MM.1S (cell line): ENCODE measurements around the gene PHF23.

Source experiments
- DNase-seq: peaks from one replicate; pipeline ENCODE4 v3.0.0-alpha.2; 2015
- H2AFZ ChIP-seq: fragments of 300-600 bp; sonication (generic); 2 replicates; pipeline ENCODE4 v1.6.0; 2016; ENCODE audit warnings: antibody characterized with exemption, low read length
- H3F3A ChIP-seq: fragments of 300-600 bp; sonication (generic); 2 replicates; pipeline ENCODE4 v1.6.1; 2016; ENCODE audit warnings: mild to moderate bottlenecking, antibody characterized with exemption, low read length, moderate library complexity, mixed read lengths; ENCODE audit not compliant: insufficient read depth
- H3K27ac ChIP-seq: fragments of 300-600 bp; sonication (generic); 2 replicates; pipeline ENCODE4 v1.5.1; 2016; ENCODE audit warnings: mild to moderate bottlenecking, low read length
- H3K27me3 ChIP-seq: fragments of 300-600 bp; sonication (generic); replicated peaks from 2 replicates; pipeline ENCODE4 v1.6.0; 2016; ENCODE audit warnings: low read length; ENCODE audit not compliant: insufficient read depth
- H3K36me3 ChIP-seq: fragments of 300-600 bp; sonication (generic); replicated peaks from 2 replicates; pipeline ENCODE4 v1.6.1; 2016; ENCODE audit warnings: mild to moderate bottlenecking, low read length, mixed read lengths; ENCODE audit not compliant: insufficient read depth
- H3K4me1 ChIP-seq: fragments of 300-600 bp; sonication (generic); 2 replicates; pipeline ENCODE4 v1.6.1; 2016; ENCODE audit warnings: low read length, mixed read lengths
- H3K4me2 ChIP-seq: fragments of 300-600 bp; sonication (generic); 2 replicates; pipeline ENCODE4 v1.6.0; 2016; ENCODE audit warnings: low read depth, low read length
- H3K4me3 ChIP-seq: fragments of 300-600 bp; sonication (generic); 2 replicates; pipeline ENCODE4 v1.5.1; 2016; ENCODE audit warnings: low read length, mixed read lengths
- H3K79me2 ChIP-seq: fragments of 300-600 bp; sonication (generic); 2 replicates; pipeline ENCODE4 v1.6.1; 2016; ENCODE audit warnings: mixed run types, low read length, mixed read lengths
- H3K9ac ChIP-seq: fragments of 300-600 bp; sonication (generic); 2 replicates; pipeline ENCODE4 v1.6.1; 2016; ENCODE audit warnings: low read length, mixed read lengths
- H3K9me2 ChIP-seq: fragments of 300-600 bp; sonication (generic); replicated peaks from 2 replicates; pipeline ENCODE4 v1.6.1; 2016; ENCODE audit warnings: mild to moderate bottlenecking, low read length, mixed read lengths; ENCODE audit not compliant: insufficient read depth
- H3K9me3 ChIP-seq: fragments of 300-600 bp; sonication (generic); replicated peaks from 2 replicates; pipeline ENCODE4 v1.6.1; 2016; ENCODE audit warnings: mild to moderate bottlenecking, low read length, mixed read lengths; ENCODE audit not compliant: insufficient read depth
- H4K20me1 ChIP-seq: fragments of 300-600 bp; sonication (generic); 2 replicates; pipeline ENCODE4 v1.6.1; 2016; ENCODE audit warnings: mild to moderate bottlenecking, low read length, moderate library complexity, mixed read lengths; ENCODE audit not compliant: insufficient read depth
- EZH2 ChIP-seq: fragments of 300-600 bp; sonication (generic); optimal IDR thresholded peaks from 2 replicates; pipeline ENCODE3; 2017; ENCODE audit warnings: low read depth, mild to moderate bottlenecking, antibody characterized with exemption, low read length, mixed read lengths
- EZH2phosphoT487 ChIP-seq: fragments of 300-600 bp; sonication (generic); IDR thresholded peaks from 2 replicates; pipeline ENCODE4 v1.6.1; 2018; ENCODE audit warnings: antibody characterized with exemption, low read length
- TF ChIP-seq, protein P1 (sequence below): fragments of 300-600 bp; sonication (generic); IDR thresholded peaks from 2 replicates; pipeline ENCODE4 v1.5.1; 2016; ENCODE audit warnings: antibody characterized with exemption, low read length, mixed read lengths

PHF23 gene

GRCh38 chr17:7260151-7260550 lies 20.9 kb upstream of the PHF23 start:
- TF ChIP-seq, protein P1, sequence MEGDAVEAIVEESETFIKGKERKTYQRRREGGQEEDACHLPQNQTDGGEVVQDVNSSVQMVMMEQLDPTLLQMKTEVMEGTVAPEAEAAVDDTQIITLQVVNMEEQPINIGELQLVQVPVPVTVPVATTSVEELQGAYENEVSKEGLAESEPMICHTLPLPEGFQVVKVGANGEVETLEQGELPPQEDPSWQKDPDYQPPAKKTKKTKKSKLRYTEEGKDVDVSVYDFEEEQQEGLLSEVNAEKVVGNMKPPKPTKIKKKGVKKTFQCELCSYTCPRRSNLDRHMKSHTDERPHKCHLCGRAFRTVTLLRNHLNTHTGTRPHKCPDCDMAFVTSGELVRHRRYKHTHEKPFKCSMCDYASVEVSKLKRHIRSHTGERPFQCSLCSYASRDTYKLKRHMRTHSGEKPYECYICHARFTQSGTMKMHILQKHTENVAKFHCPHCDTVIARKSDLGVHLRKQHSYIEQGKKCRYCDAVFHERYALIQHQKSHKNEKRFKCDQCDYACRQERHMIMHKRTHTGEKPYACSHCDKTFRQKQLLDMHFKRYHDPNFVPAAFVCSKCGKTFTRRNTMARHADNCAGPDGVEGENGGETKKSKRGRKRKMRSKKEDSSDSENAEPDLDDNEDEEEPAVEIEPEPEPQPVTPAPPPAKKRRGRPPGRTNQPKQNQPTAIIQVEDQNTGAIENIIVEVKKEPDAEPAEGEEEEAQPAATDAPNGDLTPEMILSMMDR: no peak
- TF ChIP-seq EZH2phosphoT487: no peak
- TF ChIP-seq EZH2: no peak
- Histone ChIP-seq H3K9ac (no peak overlapping the region), H3K4me3 (no peak overlapping the region), H3K9me2 (no peaks in the 10 kb centered on the region), H2AFZ (no peak overlapping the region), H3F3A (no peaks in the 10 kb centered on the region), H3K9me3 (no peaks in the 10 kb centered on the region), H4K20me1 (no peaks in the 10 kb centered on the region), H3K27ac (no peak overlapping the region), H3K4me2 (no peak overlapping the region), H3K27me3 (peaks cover 42% of the 10 kb centered on the region), H3K4me1 (peaks cover 4% of the 10 kb centered on the region; the same call in 1 of the 2 replicates), H3K79me2 (no peaks in the 10 kb centered on the region), H3K36me3 (no peaks in the 10 kb centered on the region)
- DNase-seq: no peak

GRCh38 chr17:7259555-7259889 lies 20.3 kb upstream of the PHF23 start:
- TF ChIP-seq EZH2phosphoT487: no peak
- TF ChIP-seq, protein P1: no peak
- no peak for TF ChIP-seq EZH2
- no peaks in the 10 kb centered on the region for H3F3A ChIP-seq
- H3K27me3 ChIP-seq: peaks cover 40% of the 10 kb centered on the region
- no peak for DNase-seq
- no peak overlapping the region for H2AFZ ChIP-seq
- H3K9me2 ChIP-seq: no peaks in the 10 kb centered on the region
- no peak overlapping the region for H3K4me3 ChIP-seq
- no peak overlapping the region for H3K27ac ChIP-seq
- no peak overlapping the region for H3K4me2 ChIP-seq
- 0 out of 2 replicates have a peak, but pooled peaks cover under 1% of the 10 kb centered on the region for H3K36me3 ChIP-seq
- H3K9ac ChIP-seq: no peak overlapping the region
- no peaks in the 10 kb centered on the region for H3K79me2 ChIP-seq
- peaks cover 4% of the 10 kb centered on the region; the same call in 1 of the 2 replicates for H3K4me1 ChIP-seq
- H4K20me1 ChIP-seq: no peaks in the 10 kb centered on the region
- no peaks in the 10 kb centered on the region for H3K9me3 ChIP-seq

DNA sequence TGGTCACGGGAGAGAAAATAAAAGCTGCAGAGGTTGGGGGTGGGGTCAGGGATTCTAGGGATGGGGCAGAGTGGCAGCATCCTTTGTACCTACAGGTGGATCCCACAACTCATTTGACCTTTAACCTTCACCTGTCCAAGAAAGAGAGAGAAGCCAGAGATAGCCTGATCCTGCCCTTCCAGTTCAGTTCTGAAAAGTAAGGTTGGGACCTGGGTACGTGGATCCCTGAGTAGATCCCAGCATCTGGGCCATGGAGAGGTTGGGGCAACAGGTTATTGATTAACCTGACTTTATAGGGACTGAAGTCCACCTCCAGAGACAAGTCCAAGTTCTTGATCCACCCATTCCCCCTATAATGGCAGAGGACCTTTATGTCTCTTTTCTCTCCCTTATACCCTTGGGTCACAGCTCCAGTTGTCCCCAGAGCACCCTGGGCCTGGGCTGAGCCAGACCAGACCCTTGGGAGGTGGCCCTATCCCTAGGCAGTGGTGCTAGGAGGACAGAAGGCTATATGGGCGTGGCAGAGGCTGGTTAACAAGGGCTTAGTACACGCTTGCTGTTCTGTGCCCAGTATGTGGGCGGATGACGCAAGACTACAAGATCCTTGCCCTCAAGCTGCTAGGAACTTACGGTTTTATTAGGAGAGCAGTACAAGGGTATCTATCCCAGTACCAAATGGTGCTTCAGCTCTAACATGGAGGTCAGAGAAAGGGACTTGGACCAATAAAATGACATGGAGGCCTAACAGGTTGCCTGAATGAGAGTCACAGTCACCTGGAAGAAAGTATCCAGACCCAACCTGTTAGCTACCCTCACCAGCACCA lies 19.7 kb upstream of the PHF23 start:
- Histone ChIP-seq H3K9me3 (no peaks in the 10 kb centered on the region), H3F3A (no peaks in the 10 kb centered on the region), H3K27ac (no peak overlapping the region), H3K4me3 (no peak overlapping the region), H3K9me2 (no peaks in the 10 kb centered on the region), H3K4me2 (no peak overlapping the region), H3K4me1 (peaks cover 4% of the 10 kb centered on the region; the same call in 1 of the 2 replicates), H2AFZ (no peak overlapping the region), H3K27me3 (peaks cover 34% of the 10 kb centered on the region), H3K9ac (no peak overlapping the region), H3K36me3 (0 out of 2 replicates have a peak, but pooled peaks cover 4% of the 10 kb centered on the region), H3K79me2 (no peaks in the 10 kb centered on the region), H4K20me1 (no peaks in the 10 kb centered on the region)
- TF ChIP-seq EZH2phosphoT487: no peak
- TF ChIP-seq EZH2: no peak
- TF ChIP-seq, protein P1: no peak
- no peak for DNase-seq
